Activated naive CD8-positive, alpha-beta T cell (primary cell): ENCODE measurements around the gene MARCHF11.

ENCODE experiments used
- H3K27ac Mint-ChIP-seq: one replicate; pipeline ENCODE4 v1.8.0; 2021; ENCODE audit warnings: mixed read lengths
- H3K27me3 Mint-ChIP-seq: one replicate; pipeline ENCODE4 v1.8.0; 2021; ENCODE audit warnings: mixed read lengths
- H3K36me3 Mint-ChIP-seq: one replicate; pipeline ENCODE4 v1.8.0; 2021; ENCODE audit warnings: mixed read lengths
- H3K4me1 Mint-ChIP-seq: one replicate; pipeline ENCODE4 v1.8.0; 2021; ENCODE audit warnings: low read depth, mixed read lengths
- H3K4me3 Mint-ChIP-seq: one replicate; pipeline ENCODE4 v1.8.0; 2021; ENCODE audit warnings: mild to moderate bottlenecking, mixed read lengths
- H3K9me3 Mint-ChIP-seq: one replicate; pipeline ENCODE4 v1.8.0; 2021; ENCODE audit warnings: low read depth, mixed read lengths

The MARCHF11 gene

DNA sequence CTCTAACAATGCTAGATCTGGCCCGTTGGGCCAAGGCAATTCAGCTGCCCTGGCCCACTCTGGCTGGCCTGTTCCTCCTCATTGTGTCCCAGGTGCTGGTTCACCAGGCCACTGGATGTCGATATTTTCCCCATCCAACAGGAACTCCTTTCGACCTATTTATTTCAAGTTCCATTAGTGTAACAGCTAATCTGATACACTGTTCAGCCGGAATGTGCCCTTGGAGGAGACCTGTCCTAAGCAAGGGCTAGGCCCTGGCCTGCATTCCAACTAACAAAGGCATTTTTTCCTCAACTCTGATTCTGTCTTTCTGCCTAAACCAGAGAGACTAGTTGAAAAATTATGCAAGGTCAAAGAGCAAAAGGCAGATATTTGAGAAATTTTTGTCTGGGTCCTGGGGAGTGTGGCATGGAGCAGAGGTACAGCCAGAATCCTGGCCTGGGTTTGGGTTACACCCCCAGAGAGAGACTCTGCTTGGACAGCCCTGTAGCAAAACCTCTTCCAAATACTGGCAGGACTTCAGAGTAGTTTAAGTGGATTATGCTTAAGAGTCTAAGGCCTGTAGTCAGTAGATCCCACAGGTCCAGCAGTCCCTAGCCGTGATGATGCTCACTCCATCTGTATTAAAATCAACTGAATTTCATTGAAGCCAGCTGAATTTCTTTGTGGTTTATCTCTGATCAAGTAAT is 36.1 kb downstream of the MARCHF11 start:
- Mint-ChIP-seq H3K27ac (no peak overlapping the region), H3K27me3 (peaks cover 1% of the 10 kb centered on the region), H3K4me3 (no peak overlapping the region), H3K9me3 (peaks cover 7% of the 10 kb centered on the region), H3K4me1 (peaks cover 1% of the 10 kb centered on the region), H3K36me3 (no peaks in the 10 kb centered on the region)

DNA sequence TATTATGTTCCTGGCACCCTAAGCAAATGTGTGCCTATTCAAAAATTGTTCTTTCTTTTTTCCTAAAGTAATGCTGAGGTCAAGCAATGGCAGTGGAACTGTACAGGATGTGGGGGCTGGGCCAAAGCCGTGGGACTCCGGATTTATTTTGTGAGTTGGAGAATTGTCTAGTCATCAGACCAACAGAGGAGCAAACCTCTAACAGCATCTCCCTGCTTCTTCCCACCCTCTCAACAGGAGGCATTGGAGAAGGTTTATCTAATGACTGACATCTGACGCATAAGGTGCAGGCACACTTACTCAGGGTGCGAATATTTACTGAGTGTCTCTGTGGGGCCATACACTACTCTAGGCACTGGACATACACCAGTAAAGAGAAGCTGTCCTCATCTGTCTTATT is 38.6 kb downstream of the MARCHF11 start:
- no peaks in the 10 kb centered on the region for H3K36me3 Mint-ChIP-seq
- H3K27me3 Mint-ChIP-seq, result peaks cover 1% of the 10 kb centered on the region
- H3K4me3 Mint-ChIP-seq, result no peak overlapping the region
- no peak overlapping the region for H3K27ac Mint-ChIP-seq
- peaks cover 1% of the 10 kb centered on the region for H3K4me1 Mint-ChIP-seq
- H3K9me3 Mint-ChIP-seq, result peaks cover 13% of the 10 kb centered on the region

DNA sequence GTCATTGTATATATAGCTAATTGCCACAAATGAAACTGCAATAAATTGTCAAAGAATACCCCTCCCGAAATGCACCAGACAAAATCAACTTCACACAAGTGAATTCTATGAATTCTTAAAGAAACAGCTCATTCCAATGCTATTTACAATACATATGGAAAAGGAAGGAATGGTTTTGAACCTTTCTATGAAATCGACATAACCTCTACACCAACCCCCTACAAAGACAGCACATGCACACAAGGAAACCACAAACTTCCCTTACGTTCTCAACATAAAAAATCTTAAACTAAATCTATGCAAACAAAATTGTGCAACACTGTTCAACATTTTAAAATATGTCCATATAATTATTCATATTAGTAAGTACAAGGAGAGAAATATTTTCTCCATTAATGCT is 39.2 kb downstream of the MARCHF11 start:
- no peak overlapping the region for H3K4me3 Mint-ChIP-seq
- H3K4me1 Mint-ChIP-seq, result peaks cover 1% of the 10 kb centered on the region
- H3K36me3 Mint-ChIP-seq, result no peaks in the 10 kb centered on the region
- H3K27ac Mint-ChIP-seq, result no peak overlapping the region
- peaks cover 17% of the 10 kb centered on the region for H3K9me3 Mint-ChIP-seq
- no peaks in the 10 kb centered on the region for H3K27me3 Mint-ChIP-seq

DNA sequence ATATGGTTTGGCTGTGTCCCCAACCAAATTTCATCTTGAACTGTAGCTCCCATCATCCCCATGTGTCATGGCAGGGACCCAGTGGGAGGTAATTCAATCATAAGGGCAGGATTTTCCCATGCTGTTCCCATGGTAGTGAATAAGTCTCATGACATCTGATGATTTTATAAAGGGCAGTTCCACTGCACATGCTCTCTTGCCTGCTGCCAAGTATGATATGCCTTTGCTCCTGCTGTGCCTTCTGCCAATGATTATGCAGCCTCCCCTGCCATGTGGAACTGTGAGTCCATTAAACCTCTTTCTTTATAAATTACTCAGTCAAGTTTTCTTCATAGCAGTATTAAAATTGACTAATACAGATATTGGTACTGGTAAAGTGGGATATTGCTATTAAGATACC is 42.4 kb downstream of the MARCHF11 start:
- no peak overlapping the region for H3K27ac Mint-ChIP-seq
- no peaks in the 10 kb centered on the region for H3K36me3 Mint-ChIP-seq

DNA sequence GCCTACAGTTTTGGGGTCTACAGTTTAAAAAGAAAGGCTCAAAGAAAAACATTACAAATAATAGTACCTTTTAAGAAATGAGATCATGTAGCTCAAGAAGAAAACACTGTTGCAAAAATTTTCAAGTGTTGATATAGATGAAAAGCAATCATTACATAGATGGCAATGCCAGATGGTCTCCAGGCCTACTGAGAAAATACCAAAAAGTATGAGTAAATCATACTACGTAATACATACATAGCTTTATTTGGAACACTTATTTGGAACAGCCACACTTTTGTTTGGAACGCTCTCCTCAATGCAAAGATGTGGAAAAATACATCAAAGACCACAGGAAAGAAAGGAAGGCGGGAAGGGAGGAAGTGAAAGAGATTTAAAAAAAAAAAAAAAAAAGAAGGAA is 44.1 kb downstream of the MARCHF11 start:
- peaks cover 16% of the 10 kb centered on the region for H3K9me3 Mint-ChIP-seq
- no peaks in the 10 kb centered on the region for H3K27me3 Mint-ChIP-seq
- H3K27ac Mint-ChIP-seq, result no peak overlapping the region
- H3K36me3 Mint-ChIP-seq, result no peaks in the 10 kb centered on the region
- peaks cover 1% of the 10 kb centered on the region for H3K4me1 Mint-ChIP-seq
- no peak overlapping the region for H3K4me3 Mint-ChIP-seq

More for the DNA sequence above, 42.4 kb downstream of the MARCHF11 start:
- no peak overlapping the region for H3K4me3 Mint-ChIP-seq
- no peaks in the 10 kb centered on the region for H3K27me3 Mint-ChIP-seq
- H3K4me1 Mint-ChIP-seq, result peaks cover 1% of the 10 kb centered on the region
- peaks cover 17% of the 10 kb centered on the region for H3K9me3 Mint-ChIP-seq

DNA sequence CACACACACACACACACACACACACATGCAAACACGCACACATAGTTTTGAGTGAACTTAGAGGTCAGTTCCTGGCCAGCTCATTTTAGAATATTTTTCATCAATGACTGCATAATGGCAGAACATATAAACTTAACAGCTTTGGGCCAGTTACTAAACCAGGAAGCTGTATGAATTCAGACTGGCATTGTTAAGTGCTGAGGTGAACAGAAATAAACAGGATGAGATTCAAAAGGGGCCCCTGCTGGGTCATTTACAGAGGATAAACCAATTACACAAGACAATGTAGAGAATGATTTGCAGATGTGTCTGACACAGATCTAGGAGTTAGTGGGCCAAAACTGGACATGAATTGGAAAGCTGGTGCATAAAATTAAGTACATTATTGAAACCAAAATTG is 44.6 kb downstream of the MARCHF11 start:
- no peak overlapping the region for H3K27ac Mint-ChIP-seq
- H3K4me3 Mint-ChIP-seq, result no peak overlapping the region
- no peaks in the 10 kb centered on the region for H3K27me3 Mint-ChIP-seq
- H3K4me1 Mint-ChIP-seq, result no peaks in the 10 kb centered on the region
- no peaks in the 10 kb centered on the region for H3K36me3 Mint-ChIP-seq
- H3K9me3 Mint-ChIP-seq, result peaks cover 14% of the 10 kb centered on the region

DNA sequence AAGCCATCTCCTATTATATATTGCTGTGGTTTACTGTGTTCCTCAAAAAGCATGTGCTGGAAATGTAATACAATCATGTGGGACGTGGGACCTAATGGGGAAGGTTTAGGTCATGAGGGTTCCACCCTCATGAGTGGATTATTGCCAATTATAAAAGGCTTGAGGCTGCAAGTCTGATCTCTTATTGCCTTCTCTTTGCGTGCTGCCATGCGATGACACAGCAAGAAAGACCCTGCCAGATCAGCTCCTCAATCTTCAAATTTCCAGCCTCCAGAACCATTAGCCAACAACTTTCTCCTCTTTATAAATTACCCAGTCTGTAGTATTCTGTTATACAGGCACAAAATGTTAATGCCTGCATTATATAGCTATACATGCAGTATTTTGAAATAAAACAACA is 45.4 kb downstream of the MARCHF11 start:
- Mint-ChIP-seq H3K36me3 (no peaks in the 10 kb centered on the region), H3K9me3 (peaks cover 14% of the 10 kb centered on the region), H3K27ac (no peak overlapping the region), H3K4me3 (no peak overlapping the region), H3K4me1 (no peaks in the 10 kb centered on the region), H3K27me3 (no peaks in the 10 kb centered on the region)

DNA sequence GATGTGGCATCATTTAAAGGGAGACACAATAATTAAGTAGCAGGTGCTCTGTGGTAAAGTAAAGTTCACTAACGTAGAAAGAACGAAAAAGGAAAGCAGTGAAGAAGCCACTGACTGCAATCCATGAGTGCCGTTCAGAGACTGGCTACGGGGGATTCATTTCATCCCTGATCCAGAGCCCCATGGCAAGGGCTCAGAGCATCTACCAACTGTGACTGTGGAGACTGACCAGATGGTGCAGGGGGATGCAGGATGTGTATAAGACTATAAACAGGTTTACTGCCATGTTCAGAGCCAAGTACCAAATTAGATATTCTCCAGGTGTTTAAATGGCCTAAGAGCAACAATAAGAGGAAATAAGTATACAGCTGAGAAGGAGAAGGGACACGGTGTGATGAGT is 47.7 kb downstream of the MARCHF11 start:
- Mint-ChIP-seq H3K27me3 (no peaks in the 10 kb centered on the region), H3K9me3 (peaks cover 4% of the 10 kb centered on the region), H3K4me1 (no peaks in the 10 kb centered on the region), H3K36me3 (no peaks in the 10 kb centered on the region), H3K4me3 (no peak overlapping the region), H3K27ac (no peak overlapping the region)

DNA sequence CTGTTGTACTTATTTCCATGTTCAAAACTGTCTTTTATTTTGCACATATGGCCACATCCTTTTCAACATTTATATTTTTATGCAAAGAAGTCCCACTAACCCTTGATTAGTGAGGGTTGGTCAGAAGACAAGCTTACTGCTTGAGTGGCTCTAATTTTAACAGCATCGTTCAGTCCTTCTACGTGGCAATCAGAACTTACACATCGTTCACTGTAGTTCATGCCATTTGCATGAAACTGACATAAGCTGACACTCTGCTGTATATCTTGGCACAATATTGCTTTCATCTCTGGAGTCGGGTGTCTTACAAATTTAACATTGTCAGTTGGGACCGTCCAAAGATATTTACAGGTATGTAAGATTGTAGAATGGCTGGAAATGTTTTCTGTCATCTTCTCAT is 50.6 kb downstream of the MARCHF11 start:
- H3K27me3 Mint-ChIP-seq, result no peaks in the 10 kb centered on the region
- no peak overlapping the region for H3K27ac Mint-ChIP-seq
- peaks cover 5% of the 10 kb centered on the region for H3K9me3 Mint-ChIP-seq
- no peaks in the 10 kb centered on the region for H3K4me1 Mint-ChIP-seq
- no peaks in the 10 kb centered on the region for H3K36me3 Mint-ChIP-seq
- H3K4me3 Mint-ChIP-seq, result no peak overlapping the region

DNA sequence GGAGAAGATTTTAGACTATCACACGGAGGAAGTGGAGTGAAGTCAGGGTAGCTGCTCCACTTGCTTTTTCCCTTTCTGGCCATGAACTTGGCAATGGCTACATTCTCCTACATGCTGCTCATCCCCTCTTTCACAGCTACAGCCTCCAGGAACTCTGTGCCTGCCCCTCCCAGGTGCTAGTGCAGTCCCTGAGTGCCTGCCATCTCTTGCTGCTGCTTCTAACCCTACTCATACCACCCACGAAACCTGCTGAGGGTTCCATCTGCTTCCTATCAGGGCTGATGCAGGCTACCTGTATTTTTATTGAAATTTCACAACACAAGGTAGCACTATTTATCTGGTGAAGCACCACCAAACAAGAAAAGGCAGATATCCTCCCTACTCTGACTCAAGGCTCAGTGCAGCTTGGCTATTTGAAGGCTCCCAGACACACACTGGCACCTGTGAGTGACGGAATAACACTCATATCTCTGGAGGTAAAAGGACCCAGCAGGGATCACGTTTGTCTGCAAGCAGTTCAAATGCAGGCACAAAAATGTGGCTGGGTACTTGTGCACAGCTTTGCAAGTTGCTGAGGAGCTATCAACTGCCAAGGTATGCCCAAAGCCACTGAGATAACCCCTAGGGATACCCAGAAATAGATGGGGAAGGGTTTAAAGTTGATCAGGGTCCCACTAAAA is 51.6 kb downstream of the MARCHF11 start:
- Mint-ChIP-seq H3K9me3 (peaks cover 5% of the 10 kb centered on the region), H3K4me1 (no peaks in the 10 kb centered on the region), H3K36me3 (no peaks in the 10 kb centered on the region), H3K27ac (no peak overlapping the region), H3K4me3 (no peak overlapping the region), H3K27me3 (no peaks in the 10 kb centered on the region)

DNA sequence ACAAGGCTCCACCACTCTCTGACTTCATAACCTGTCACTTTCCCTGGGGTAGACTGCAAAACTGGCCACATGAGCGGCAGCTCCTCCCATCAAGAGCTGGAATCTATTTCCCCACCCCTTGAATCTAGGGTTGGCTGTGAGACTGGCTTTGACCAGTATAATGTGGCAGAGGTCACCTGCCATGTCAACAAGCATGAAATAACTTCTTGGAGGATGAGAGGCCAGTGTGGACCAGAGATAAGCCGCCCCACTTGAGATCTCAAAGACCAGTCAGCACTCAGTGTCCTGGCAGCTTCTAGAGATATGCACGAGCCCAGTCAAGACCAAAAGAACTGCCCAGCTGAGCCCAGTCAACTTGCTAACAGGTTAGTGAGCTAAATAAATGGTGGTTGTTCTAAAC is 59.0 kb downstream of the MARCHF11 start:
- Mint-ChIP-seq H3K4me3 (no peak overlapping the region), H3K27me3 (no peaks in the 10 kb centered on the region), H3K27ac (no peak overlapping the region), H3K36me3 (peaks cover 2% of the 10 kb centered on the region), H3K9me3 (peaks cover 7% of the 10 kb centered on the region), H3K4me1 (no peaks in the 10 kb centered on the region)

DNA sequence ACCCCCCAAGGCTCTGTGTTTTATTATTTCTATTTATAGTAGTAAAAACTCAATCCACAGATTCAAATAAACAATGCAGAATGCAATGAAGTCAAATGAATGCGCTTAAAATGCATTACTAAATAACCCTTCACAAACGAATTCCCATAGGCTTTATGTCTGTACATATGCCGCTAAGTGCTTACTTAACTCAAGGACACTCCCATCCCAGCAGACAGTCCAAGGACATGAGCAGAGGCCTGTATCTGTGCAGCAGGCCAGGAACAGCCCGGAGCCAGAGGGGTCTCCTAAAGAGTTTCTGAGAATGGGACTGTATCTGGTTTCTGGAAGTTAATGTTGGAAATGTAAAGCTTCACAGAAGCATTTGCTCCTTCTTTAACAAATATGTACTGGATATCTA is 59.8 kb downstream of the MARCHF11 start:
- no peaks in the 10 kb centered on the region for H3K4me1 Mint-ChIP-seq
- no peaks in the 10 kb centered on the region for H3K27me3 Mint-ChIP-seq
- no peak overlapping the region for H3K4me3 Mint-ChIP-seq
- H3K27ac Mint-ChIP-seq, result no peak overlapping the region
- H3K36me3 Mint-ChIP-seq, result peaks cover 2% of the 10 kb centered on the region
- H3K9me3 Mint-ChIP-seq, result peaks cover 7% of the 10 kb centered on the region

DNA sequence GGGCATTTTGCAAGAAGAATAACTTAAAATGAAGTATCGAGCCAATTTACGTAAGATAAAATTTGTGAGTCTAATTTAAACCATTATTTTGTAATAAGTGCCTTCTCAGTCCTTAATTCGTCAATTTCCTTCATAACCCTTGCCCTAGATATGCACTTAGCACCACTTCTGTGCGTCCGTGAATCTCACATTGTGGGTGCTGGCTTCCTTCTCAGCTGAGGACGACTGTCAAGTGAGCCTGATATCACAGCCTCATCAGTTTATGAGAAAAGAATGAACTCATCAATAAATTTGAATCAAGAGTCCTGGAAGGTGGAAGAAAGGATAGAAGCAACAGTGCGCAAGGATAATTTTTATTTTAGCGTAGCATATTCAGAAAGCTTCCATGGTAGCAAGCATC is 64.5 kb downstream of the MARCHF11 start:
- H3K27me3 Mint-ChIP-seq, result no peaks in the 10 kb centered on the region
- peaks cover 2% of the 10 kb centered on the region for H3K36me3 Mint-ChIP-seq

DNA sequence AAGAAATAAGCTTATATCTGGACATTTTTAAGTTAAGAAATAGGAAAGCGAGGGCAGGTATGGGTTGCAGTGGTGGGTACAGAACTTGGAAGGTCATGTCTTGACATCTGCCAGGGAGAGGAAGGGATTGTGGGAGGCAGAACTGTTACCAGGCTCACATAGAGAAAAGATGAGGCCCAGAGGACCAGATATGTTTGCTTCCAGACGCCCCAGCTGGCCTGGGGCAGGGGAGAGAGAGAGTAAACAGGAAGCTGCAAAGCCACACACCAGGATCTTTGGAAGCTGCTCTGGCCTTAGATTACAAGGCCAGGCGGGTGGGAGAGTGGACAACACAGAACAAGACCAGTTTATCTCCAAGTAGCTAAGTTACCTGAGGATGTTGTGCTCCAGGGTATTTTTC is 71.2 kb downstream of the MARCHF11 start:
- no peak overlapping the region for H3K4me3 Mint-ChIP-seq
- no peak overlapping the region for H3K27ac Mint-ChIP-seq
- peaks cover 12% of the 10 kb centered on the region for H3K9me3 Mint-ChIP-seq

More for the DNA sequence above, 64.5 kb downstream of the MARCHF11 start:
- Mint-ChIP-seq H3K4me3 (no peak overlapping the region), H3K4me1 (no peaks in the 10 kb centered on the region), H3K9me3 (peaks cover 8% of the 10 kb centered on the region), H3K27ac (no peak overlapping the region)

DNA sequence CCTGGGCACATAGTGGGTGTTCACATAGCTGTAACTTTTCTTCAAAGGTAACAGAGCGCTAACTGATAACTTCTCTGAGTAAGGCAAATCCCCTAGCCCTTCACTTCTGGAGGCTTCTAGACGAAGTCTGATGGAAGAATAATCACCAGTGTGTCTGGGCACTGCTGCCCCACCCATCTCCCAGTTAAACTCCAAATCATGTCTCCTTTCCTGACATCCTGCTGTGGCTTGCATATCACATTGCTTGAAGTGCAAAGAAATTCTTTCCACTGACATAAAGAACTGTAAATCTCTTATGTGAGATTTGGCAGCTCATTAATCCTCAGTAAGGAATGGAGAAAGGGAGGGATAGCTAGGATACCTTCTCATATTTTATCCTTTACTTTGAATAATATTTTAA is 74.6 kb downstream of the MARCHF11 start:
- Mint-ChIP-seq H3K36me3 (no peaks in the 10 kb centered on the region), H3K27ac (no peak overlapping the region), H3K4me3 (no peak overlapping the region), H3K27me3 (no peaks in the 10 kb centered on the region), H3K9me3 (peaks cover 8% of the 10 kb centered on the region), H3K4me1 (no peaks in the 10 kb centered on the region)

More for the DNA sequence above, 71.2 kb downstream of the MARCHF11 start:
- no peaks in the 10 kb centered on the region for H3K4me1 Mint-ChIP-seq
- no peaks in the 10 kb centered on the region for H3K27me3 Mint-ChIP-seq
- no peaks in the 10 kb centered on the region for H3K36me3 Mint-ChIP-seq

DNA sequence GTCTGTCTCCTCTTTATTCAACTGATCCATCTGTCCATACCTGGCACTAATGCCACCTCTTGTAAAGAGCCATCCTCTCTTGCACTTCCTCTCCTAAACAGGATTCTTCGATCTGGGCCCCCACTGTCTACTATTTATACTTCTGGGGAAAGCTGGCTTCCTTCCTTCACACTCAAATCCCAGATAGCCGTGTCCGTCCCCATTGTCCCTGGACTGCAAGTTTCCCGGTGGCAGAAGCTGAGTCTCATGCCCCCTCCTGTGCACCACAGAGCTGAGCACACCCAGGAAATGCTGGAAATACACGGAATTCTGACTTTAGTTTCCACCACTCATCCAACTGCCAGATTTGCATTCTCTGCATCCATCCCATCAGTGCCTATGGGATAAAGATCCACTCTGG is 84.0 kb downstream of the MARCHF11 start:
- Mint-ChIP-seq H3K4me1 (no peaks in the 10 kb centered on the region), H3K27me3 (peaks cover 2% of the 10 kb centered on the region), H3K9me3 (no peaks in the 10 kb centered on the region), H3K27ac (no peak overlapping the region), H3K4me3 (no peak overlapping the region), H3K36me3 (no peaks in the 10 kb centered on the region)
